HCT116 (cell line): ENCODE measurements around the gene AADACL4. TPM values are rescaled to one million over a fixed set of nuclear protein-coding genes. Genes with fewer than 3 reads are reported as not detected.

Experiments
- ATAC-seq: fragments of 200-7000 bp; cut with Tn5 transposase; 2 replicates; pipeline ENCODE4 v1.9.1; 2020; ENCODE audit warnings: mild to moderate bottlenecking, moderate library complexity
- BruUV-seq: library from RNA; stranded (reverse); fragments of 400-500 nt; replicated peaks from 2 replicates; lab custom pipeline; 2021; lab: Mats Ljungman, UMichigan
- CTCF ChIA-PET: fragments of 300-600 bp; sonication (Branson Sonifier 250); formaldehyde crosslinking; loops from one replicate; lab custom pipeline; 2021; ENCODE audit warnings: antibody characterized with exemption; lab: Charles Lee
- POLR2A ChIA-PET: fragments of 300-600, 350-600 bp; sonication (Branson Sonifier 250); formaldehyde crosslinking; loops from one replicate; lab custom pipeline; 2021; ENCODE audit warnings: antibody characterized with exemption; lab: Charles Lee
- RAD21 ChIA-PET, 2 experiments: fragments of 300-600 bp; sonication (Branson Sonifier 250); formaldehyde crosslinking; loops; one replicate each; lab custom pipeline; 2023; ENCODE audit warnings: low total read pairs in 2 of 2; ENCODE audit not compliant: uncharacterized antibody in 2 of 2, unreplicated experiment in 2 of 2, low non-redundant PET in 1 of 2; lab: Charles Lee
- DNase-seq: peaks from one replicate; pipeline ENCODE4 v3.0.0-alpha.2; 2010; ENCODE audit warnings: low read depth, low spot score
- H2AFZ ChIP-seq: fragments of 200-600 bp; shearing (Covaris generic), sonication (generic); 2 replicates; pipeline ENCODE4 v1.6.1; 2017; ENCODE audit warnings: low read depth, mixed run types, mixed read lengths, antibody characterized with exemption, low read length; ENCODE audit not compliant: poor library complexity, severe bottlenecking
- H3K27ac ChIP-seq: 2 replicates; pipeline ENCODE4 v1.5.1; 2012; ENCODE audit warnings: low read depth, low read length
- H3K27me3 ChIP-seq: fragments of 200-600 bp; sonication (generic); 2 replicates; pipeline ENCODE4 v1.6.1; 2016; ENCODE audit warnings: mixed run types, low read length, mixed read lengths; ENCODE audit not compliant: insufficient read depth
- H3K36me3 ChIP-seq, 2 experiments: fragments of 200-500 bp in 1 of 2; fragments of 200-600 bp in 1 of 2; sonication (Bioruptor generic) in 1 of 2; sonication (generic) in 1 of 2; 2 replicates each; pipeline versions ENCODE4 v1.5.1 to v1.6.1; 2014 to 2016; ENCODE audit warnings: low read length in 2 of 2, inconsistent platforms in 1 of 2, mixed read lengths in 1 of 2, mixed run types in 1 of 2; ENCODE audit not compliant: insufficient read depth in 2 of 2, control insufficient read depth in 1 of 2
- H3K4me1 ChIP-seq, 2 experiments: fragments of 200-600 bp in 1 of 2; sonication (generic) in 1 of 2; 2 replicates each; pipeline versions ENCODE4 v1.5.1 to v1.6.1; 2012 to 2017; ENCODE audit warnings: low read length in 2 of 2, inconsistent platforms in 1 of 2, mild to moderate bottlenecking in 1 of 2, mixed read lengths in 1 of 2, mixed run types in 1 of 2, moderate library complexity in 1 of 2; ENCODE audit not compliant: insufficient read depth in 2 of 2, control insufficient read depth in 1 of 2
- H3K4me2 ChIP-seq: fragments of 200-600 bp; sonication (generic); 2 replicates; pipeline ENCODE4 v1.6.1; 2017; ENCODE audit warnings: mixed run types, low read length, mixed read lengths
- H3K4me3 ChIP-seq, 2 experiments: fragments of 200-600 bp in 1 of 2; sonication (generic) in 1 of 2; replicated peaks in 1 of 2; 2 replicates each; pipeline ENCODE4 v1.5.1; 2011 to 2016; ENCODE audit warnings: low read length in 2 of 2, control low read depth in 1 of 2, low read depth in 1 of 2, mild to moderate bottlenecking in 1 of 2, mixed read lengths in 1 of 2, mixed run types in 1 of 2
- H3K79me2 ChIP-seq: fragments of 200-600 bp; sonication (generic); 2 replicates; pipeline ENCODE4 v1.6.1; 2017; ENCODE audit warnings: mild to moderate bottlenecking, mixed run types, low read length, moderate library complexity, mixed read lengths; ENCODE audit not compliant: insufficient read depth
- H3K9ac ChIP-seq: fragments of 200-600 bp; sonication (generic); 2 replicates; pipeline ENCODE4 v1.6.1; 2016; ENCODE audit warnings: low read length, mixed read lengths
- H3K9me2 ChIP-seq: fragments of 200-600 bp; sonication (generic), shearing (Covaris generic); 2 replicates; pipeline ENCODE4 v1.6.1; 2017; ENCODE audit warnings: mixed run types, mild to moderate bottlenecking, moderate library complexity; ENCODE audit not compliant: insufficient read depth
- H3K9me3 ChIP-seq, 2 experiments: fragments of 200-500 bp in 1 of 2; fragments of 200-600 bp in 1 of 2; sonication (Bioruptor generic) in 1 of 2; sonication (generic) in 1 of 2; 2 replicates each; pipeline ENCODE4 v1.6.1; 2014 to 2017; ENCODE audit warnings: low read length in 2 of 2, mixed read lengths in 2 of 2, inconsistent platforms in 1 of 2, low read depth in 1 of 2, mild to moderate bottlenecking in 1 of 2, mixed run types in 1 of 2, moderate library complexity in 1 of 2; ENCODE audit not compliant: control insufficient read depth in 1 of 2, insufficient read depth in 1 of 2
- H4K20me1 ChIP-seq: fragments of 200-600 bp; sonication (generic), shearing (Covaris generic); 2 replicates; pipeline ENCODE4 v1.6.1; 2017; ENCODE audit warnings: mixed run types, mild to moderate bottlenecking, moderate library complexity; ENCODE audit not compliant: insufficient read depth
- ATF3 ChIP-seq: IDR thresholded peaks from 2 replicates; pipeline ENCODE4 v1.6.1; 2012
- CEBPB ChIP-seq: IDR thresholded peaks from 2 replicates; pipeline ENCODE4 v1.6.1; 2012; ENCODE audit warnings: low read depth
- CTCF ChIP-seq, 3 experiments: fragments of 200-600 bp in 1 of 3; sonication (generic) in 1 of 3; IDR thresholded peaks in 2 of 3; conservative IDR thresholded peaks in 1 of 3; 2 replicates each; pipeline ENCODE4 v1.5.1; 2012 to 2017; ENCODE audit warnings: low read depth in 2 of 3, low read length in 2 of 3, antibody characterized with exemption in 1 of 3, borderline replicate concordance in 1 of 3, control low read depth in 1 of 3, mild to moderate bottlenecking in 1 of 3, mixed read lengths in 1 of 3, mixed run types in 1 of 3, moderate library complexity in 1 of 3; ENCODE audit not compliant: insufficient read depth in 1 of 3
- EZH2 ChIP-seq: fragments of 200-600 bp; sonication (generic); IDR thresholded peaks from 2 replicates; pipeline ENCODE4 v1.6.1; 2017; ENCODE audit warnings: antibody characterized with exemption, mixed run types
- EZH2phosphoT487 ChIP-seq: fragments of 200-600 bp; IDR thresholded peaks from 2 replicates; pipeline ENCODE4 v1.6.1; 2018; ENCODE audit warnings: antibody characterized with exemption, borderline replicate concordance
- FOSL1 ChIP-seq: IDR thresholded peaks from 2 replicates; pipeline ENCODE4 v1.6.1; 2012; ENCODE audit warnings: low read depth
- JUND ChIP-seq: IDR thresholded peaks from 2 replicates; pipeline ENCODE4 v1.6.1; 2012
- MAX ChIP-seq: IDR thresholded peaks from 2 replicates; pipeline ENCODE4 v1.6.1; 2012
- POLR2A ChIP-seq: IDR thresholded peaks from 2 replicates; pipeline ENCODE4 v1.7.0; 2011; ENCODE audit warnings: borderline replicate concordance; ENCODE audit not compliant: insufficient read depth, insufficient read length; ENCODE audit errors: extremely low read depth
- REST ChIP-seq: IDR thresholded peaks from 2 replicates; pipeline ENCODE4 v1.6.1; 2012; ENCODE audit warnings: low read depth
- SP1 ChIP-seq: IDR thresholded peaks from 2 replicates; pipeline ENCODE4 v1.6.1; 2012; ENCODE audit warnings: low read depth
- SRF ChIP-seq: IDR thresholded peaks from 2 replicates; pipeline ENCODE4 v1.6.1; 2012; ENCODE audit warnings: low read depth
- TCF7L2 ChIP-seq: IDR thresholded peaks from 2 replicates; pipeline ENCODE4 v1.7.0; 2011; ENCODE audit warnings: borderline replicate concordance, inconsistent platforms; ENCODE audit not compliant: insufficient read depth, insufficient read length; ENCODE audit errors: extremely low read depth
- YY1 ChIP-seq: IDR thresholded peaks from 2 replicates; pipeline ENCODE4 v1.6.1; 2011; ENCODE audit warnings: low read length, low read depth, moderate library complexity, mild to moderate bottlenecking; ENCODE audit not compliant: insufficient replicate concordance; ENCODE audit errors: extremely low read depth
- ZFX ChIP-seq: fragments of 450-650 bp; IDR thresholded peaks from 2 replicates; pipeline ENCODE4 v1.6.1; 2017
- intact Hi-C: fragments of 100-400 bp; cut with micrococcal nuclease; formaldehyde crosslinking; loops from 2 replicates; pipeline ENCODE4 v1.10.0; 2022
- total RNA-seq: library from RNA; stranded (reverse); gene quantifications from one replicate; pipeline ENCODE4 v1.2.1, GENCODE V29; 2021; ENCODE audit not compliant: unreplicated experiment

The AADACL4 gene
- total RNA-seq, 1 experiment from 2014 or later: not detected

- POLR2A ChIA-PET: no interaction called here
- ATAC-seq: no peak
- H3K4me2 ChIP-seq: no peak overlapping the region
- H3K9me3 ChIP-seq: peaks cover 10 to 18% of the 10 kb centered on the region in 2 experiments; a peak in 3 of 4 replicates
- CTCF ChIA-PET: interaction anchor here (1.2 kb wide), 1 partner anchor 15 kb away, joined by 4 read pairs; no protein-coding TSS in a partner anchor
- no peak overlapping the region for H2AFZ ChIP-seq
- H3K79me2 ChIP-seq: no peaks in the 10 kb centered on the region
- H4K20me1 ChIP-seq: no peaks in the 10 kb centered on the region
- no peak overlapping the region for H3K4me3 ChIP-seq
- H3K27ac ChIP-seq: no peak overlapping the region
- H3K9ac ChIP-seq: no peak overlapping the region
- no peak for TF ChIP-seq POLR2A
- TF ChIP-seq ZFX: no peak
- no peak for TF ChIP-seq SP1
- RAD21 ChIA-PET: no interaction called here
- intact Hi-C loops: no loop called here
- no TSS peak for BruUV-seq
- H3K4me1 ChIP-seq: no peaks in the 10 kb centered on the region
- H3K36me3 ChIP-seq: no peaks in the 10 kb centered on the region
- no peak for DNase-seq
- no peaks in the 10 kb centered on the region for H3K9me2 ChIP-seq
- H3K27me3 ChIP-seq: no peaks in the 10 kb centered on the region
Observed at GRCh38 chr1:12644237-12644636, 352 bp downstream of the AADACL4 start.

- DNase-seq (no peak), ATAC-seq (no peak)
- Histone ChIP-seq H3K27ac (no peak overlapping the region), H3K9me3 (peaks cover 5 to 13% of the 10 kb centered on the region in 2 experiments; a peak in 3 of 4 replicates), H2AFZ (no peak overlapping the region), H3K27me3 (no peaks in the 10 kb centered on the region), H3K79me2 (no peaks in the 10 kb centered on the region), H3K9me2 (no peaks in the 10 kb centered on the region), H3K9ac (no peak overlapping the region), H3K4me1 (no peaks in the 10 kb centered on the region), H3K4me2 (no peak overlapping the region), H4K20me1 (no peaks in the 10 kb centered on the region), H3K36me3 (no peaks in the 10 kb centered on the region), H3K4me3 (no peak overlapping the region)
- intact Hi-C loops: no loop called here
- no TSS peak for BruUV-seq
- CTCF ChIA-PET: no interaction called here
- POLR2A ChIA-PET: no interaction called here
- RAD21 ChIA-PET: no interaction called here
- TF ChIP-seq CTCF (IDR thresholded peaks at IDR 0.05 in 2 of 3, conservative IDR thresholded peaks at IDR 0.05 in 1 of 3; ENCODE audit: borderline replicate concordance in 1 of 3, insufficient read depth in 1 of 3, low read depth in 2 of 3, low read length in 2 of 3) (no peak), SRF (no peak), SP1 (no peak), EZH2 (no peak), CEBPB (no peak), MAX (no peak), JUND (no peak), FOSL1 (no peak), ZFX (no peak), ATF3 (no peak), POLR2A (no peak), TCF7L2 (no peak), REST (no peak), YY1 (no peak), EZH2phosphoT487 (no peak)
Observed at GRCh38 chr1:12644829-12645228, 944 bp downstream of the AADACL4 start.
